ENCODE measurements around the gene FAM90A1.
"Not testable (repeated sequence)": the region's sequence is repeated elsewhere in the genome, so short reads cannot be mapped to it uniquely, and the experiment has no call there.

Gene FAM90A1

GRCh38 chr12:8231666-8232608 lies 4.5 kb upstream of the FAM90A1 start:
- not testable (repeated sequence) for H3K4me1 ChIP-seq (ENCODE audit: insufficient read depth, poor library complexity, severe bottlenecking); H3K27me3 ChIP-seq (ENCODE audit: insufficient read depth, poor library complexity, severe bottlenecking); H3K27ac ChIP-seq (ENCODE audit: poor library complexity, severe bottlenecking); H3K9me3 ChIP-seq (ENCODE audit: severe bottlenecking); H3K36me3 ChIP-seq (ENCODE audit: low read depth); ATAC-seq (ENCODE audit: low read depth); DNase-seq (ENCODE audit: low spot score); H3K4me3 ChIP-seq (ENCODE audit: severe bottlenecking)
- TF ChIP-seq CTCF (IDR thresholded peaks at IDR 0.05; ENCODE audit: poor library complexity, severe bottlenecking), result peak; percentile 45

- ATAC-seq (ENCODE audit: low read depth); H3K9me3 ChIP-seq (ENCODE audit: severe bottlenecking); H3K4me3 ChIP-seq (ENCODE audit: severe bottlenecking); H3K36me3 ChIP-seq (ENCODE audit: low read depth); H3K27me3 ChIP-seq (ENCODE audit: insufficient read depth, poor library complexity, severe bottlenecking); H3K4me1 ChIP-seq (ENCODE audit: insufficient read depth, poor library complexity, severe bottlenecking); DNase-seq (ENCODE audit: low spot score); H3K27ac ChIP-seq (ENCODE audit: poor library complexity, severe bottlenecking): not testable (repeated sequence)
Measured at GRCh38 chr12:8231049-8231448, 3.6 kb upstream of the FAM90A1 start.

- H3K27me3 ChIP-seq (ENCODE audit: insufficient read depth, poor library complexity, severe bottlenecking); H3K4me1 ChIP-seq (ENCODE audit: insufficient read depth, poor library complexity, severe bottlenecking); H3K4me3 ChIP-seq (ENCODE audit: severe bottlenecking); H3K9me3 ChIP-seq (ENCODE audit: severe bottlenecking); ATAC-seq (ENCODE audit: low read depth); H3K36me3 ChIP-seq (ENCODE audit: low read depth); H3K27ac ChIP-seq (ENCODE audit: poor library complexity, severe bottlenecking); DNase-seq (ENCODE audit: low spot score): not testable (repeated sequence)
Measured at GRCh38 chr12:8229486-8229885, 2.1 kb upstream of the FAM90A1 start.

- H3K36me3 ChIP-seq (ENCODE audit: low read depth); DNase-seq (ENCODE audit: low spot score); H3K27ac ChIP-seq (ENCODE audit: poor library complexity, severe bottlenecking); H3K27me3 ChIP-seq (ENCODE audit: insufficient read depth, poor library complexity, severe bottlenecking); H3K4me1 ChIP-seq (ENCODE audit: insufficient read depth, poor library complexity, severe bottlenecking); H3K9me3 ChIP-seq (ENCODE audit: severe bottlenecking); ATAC-seq (ENCODE audit: low read depth); H3K4me3 ChIP-seq (ENCODE audit: severe bottlenecking): not testable (repeated sequence)
Measured at GRCh38 chr12:8228607-8229006, 1.2 kb upstream of the FAM90A1 start.

- not testable (repeated sequence) for H3K27ac ChIP-seq (ENCODE audit: poor library complexity, severe bottlenecking); ATAC-seq (ENCODE audit: low read depth); DNase-seq (ENCODE audit: low spot score); H3K27me3 ChIP-seq (ENCODE audit: insufficient read depth, poor library complexity, severe bottlenecking); H3K4me1 ChIP-seq (ENCODE audit: insufficient read depth, poor library complexity, severe bottlenecking); H3K36me3 ChIP-seq (ENCODE audit: low read depth); H3K9me3 ChIP-seq (ENCODE audit: severe bottlenecking)
- peak overlapping the region; percentile 16 for H3K4me3 ChIP-seq (ENCODE audit: severe bottlenecking)
Measured at GRCh38 chr12:8227732-8228077, 287 bp upstream of the FAM90A1 start.

GRCh38 chr12:8226355-8226754 lies 1.1 kb downstream of the FAM90A1 start:
- Histone ChIP-seq H3K9me3 (ENCODE audit: severe bottlenecking) (no peaks in the 10 kb centered on the region), H3K27ac (ENCODE audit: poor library complexity, severe bottlenecking) (no peak overlapping the region), H3K27me3 (ENCODE audit: insufficient read depth, poor library complexity, severe bottlenecking) (no peaks in the 10 kb centered on the region), H3K4me3 (ENCODE audit: severe bottlenecking) (no peak overlapping the region), H3K36me3 (ENCODE audit: low read depth) (no peaks in the 10 kb centered on the region), H3K4me1 (ENCODE audit: insufficient read depth, poor library complexity, severe bottlenecking) (no peaks in the 10 kb centered on the region)
- no peak for TF ChIP-seq CTCF (IDR thresholded peaks at IDR 0.05; ENCODE audit: poor library complexity, severe bottlenecking)
- ATAC-seq (ENCODE audit: low read depth) (no peak), DNase-seq (ENCODE audit: low spot score) (no peak)

GRCh38 chr12:8224782-8225181 lies 2.6 kb downstream of the FAM90A1 start:
- H3K9me3 ChIP-seq (ENCODE audit: severe bottlenecking); H3K4me3 ChIP-seq (ENCODE audit: severe bottlenecking); DNase-seq (ENCODE audit: low spot score); H3K36me3 ChIP-seq (ENCODE audit: low read depth); H3K27ac ChIP-seq (ENCODE audit: poor library complexity, severe bottlenecking); H3K27me3 ChIP-seq (ENCODE audit: insufficient read depth, poor library complexity, severe bottlenecking); H3K4me1 ChIP-seq (ENCODE audit: insufficient read depth, poor library complexity, severe bottlenecking); ATAC-seq (ENCODE audit: low read depth): not testable (repeated sequence)

GRCh38 chr12:8223646-8224045 lies 3.8 kb downstream of the FAM90A1 start:
- DNase-seq (ENCODE audit: low spot score); ATAC-seq (ENCODE audit: low read depth); H3K27ac ChIP-seq (ENCODE audit: poor library complexity, severe bottlenecking); H3K4me3 ChIP-seq (ENCODE audit: severe bottlenecking); H3K36me3 ChIP-seq (ENCODE audit: low read depth); H3K9me3 ChIP-seq (ENCODE audit: severe bottlenecking); H3K27me3 ChIP-seq (ENCODE audit: insufficient read depth, poor library complexity, severe bottlenecking); H3K4me1 ChIP-seq (ENCODE audit: insufficient read depth, poor library complexity, severe bottlenecking): not testable (repeated sequence)

GRCh38 chr12:8222303-8222702 lies 5.1 kb downstream of the FAM90A1 start:
- not testable (repeated sequence) for H3K36me3 ChIP-seq (ENCODE audit: low read depth); ATAC-seq (ENCODE audit: low read depth); H3K4me1 ChIP-seq (ENCODE audit: insufficient read depth, poor library complexity, severe bottlenecking); H3K9me3 ChIP-seq (ENCODE audit: severe bottlenecking); H3K27ac ChIP-seq (ENCODE audit: poor library complexity, severe bottlenecking); DNase-seq (ENCODE audit: low spot score); H3K4me3 ChIP-seq (ENCODE audit: severe bottlenecking); H3K27me3 ChIP-seq (ENCODE audit: insufficient read depth, poor library complexity, severe bottlenecking)

- not testable (repeated sequence) for ATAC-seq (ENCODE audit: low read depth); H3K9me3 ChIP-seq (ENCODE audit: severe bottlenecking); H3K4me1 ChIP-seq (ENCODE audit: insufficient read depth, poor library complexity, severe bottlenecking); H3K4me3 ChIP-seq (ENCODE audit: severe bottlenecking); H3K27me3 ChIP-seq (ENCODE audit: insufficient read depth, poor library complexity, severe bottlenecking); H3K36me3 ChIP-seq (ENCODE audit: low read depth); DNase-seq (ENCODE audit: low spot score); H3K27ac ChIP-seq (ENCODE audit: poor library complexity, severe bottlenecking)
Measured at GRCh38 chr12:8221844-8222243, 5.6 kb downstream of the FAM90A1 start.

All from RWPE2 (cell line).